Thyroid gland (tissue), 4 donors: Measurements from ENCODE around the gene MAD1L1. TPM values are rescaled to one million over a fixed set of nuclear protein-coding genes. Genes with fewer than 3 reads are reported as not detected.
"Not testable (repeated sequence)": the region's sequence is repeated elsewhere in the genome, so short reads cannot be mapped to it uniquely, and the experiment has no call there.

Source experiments
- DNase-seq, 2 donors: peaks; one replicate each; pipeline ENCODE4 v3.0.0-alpha.2; 2019
- H3K27ac ChIP-seq, 3 donors: fragments of 200-600 bp; sonication (generic); 1 replicate in 2 of 3; 2 replicates in 1 of 3; pipeline ENCODE4 v1.5.1; 2016 to 2019; ENCODE audit warnings: mild to moderate bottlenecking in 1 of 3, moderate library complexity in 1 of 3
- H3K27me3 ChIP-seq: fragments of 200-600 bp; sonication (generic); one replicate; pipeline ENCODE4 v1.5.1; 2019
- H3K36me3 ChIP-seq, 2 donors: fragments of 200-600 bp; sonication (generic); one replicate each; pipeline ENCODE4 v1.5.1; 2016 to 2019
- H3K4me1 ChIP-seq, 2 donors: fragments of 200-600 bp; sonication (generic); one replicate each; pipeline ENCODE4 v1.5.1; 2017 to 2019
- H3K4me3 ChIP-seq, 3 donors: fragments of 200-600 bp; sonication (generic); replicated peaks in 1 of 3; 1 replicate in 2 of 3; 2 replicates in 1 of 3; pipeline ENCODE4 v1.5.1; 2016; ENCODE audit warnings: mild to moderate bottlenecking in 1 of 3
- H3K9me3 ChIP-seq: fragments of 200-600 bp; sonication (generic); one replicate; pipeline ENCODE4 v1.5.1; 2017
- CTCF ChIP-seq, 6 experiments: fragments of 200-600 bp in 3 of 6; fragments of 450-650 bp in 3 of 6; sonication (generic) in 3 of 6; IDR thresholded peaks; one replicate each; pipeline ENCODE4 v1.5.1; 2016 to 2019; ENCODE audit warnings: antibody characterized with exemption in 6 of 6, mild to moderate bottlenecking in 2 of 6, inconsistent platforms in 1 of 6, moderate library complexity in 1 of 6
- POLR2A ChIP-seq, 2 donors: fragments of 450-650 bp; IDR thresholded peaks; one replicate each; pipeline ENCODE4 v1.6.1; 2017; ENCODE audit warnings: antibody characterized with exemption in 2 of 2, mild to moderate bottlenecking in 2 of 2, moderate library complexity in 1 of 2
- WGBS, 2 donors: methylation state at CpG; one replicate each; pipeline ENCODE4 v1.1.5; 2017; 5-methylcytosine and 5-hydroxymethylcytosine counted together
- intact Hi-C: fragments of 100-400 bp; cut with DNase I; formaldehyde crosslinking; loops from one replicate; pipeline ENCODE4 v1.15.1; 2023
- total RNA-seq, 4 donors: library from RNA; depleted of rRNA; stranded (reverse); fragments of >200 nt; gene quantifications; one replicate each; pipeline ENCODE4 v1.2.3, GENCODE V29; 2016

MAD1L1 gene
- total RNA-seq, 4 donors from 2014 or later, result 27.4 to 38.6 (median 33.9) TPM

DNA sequence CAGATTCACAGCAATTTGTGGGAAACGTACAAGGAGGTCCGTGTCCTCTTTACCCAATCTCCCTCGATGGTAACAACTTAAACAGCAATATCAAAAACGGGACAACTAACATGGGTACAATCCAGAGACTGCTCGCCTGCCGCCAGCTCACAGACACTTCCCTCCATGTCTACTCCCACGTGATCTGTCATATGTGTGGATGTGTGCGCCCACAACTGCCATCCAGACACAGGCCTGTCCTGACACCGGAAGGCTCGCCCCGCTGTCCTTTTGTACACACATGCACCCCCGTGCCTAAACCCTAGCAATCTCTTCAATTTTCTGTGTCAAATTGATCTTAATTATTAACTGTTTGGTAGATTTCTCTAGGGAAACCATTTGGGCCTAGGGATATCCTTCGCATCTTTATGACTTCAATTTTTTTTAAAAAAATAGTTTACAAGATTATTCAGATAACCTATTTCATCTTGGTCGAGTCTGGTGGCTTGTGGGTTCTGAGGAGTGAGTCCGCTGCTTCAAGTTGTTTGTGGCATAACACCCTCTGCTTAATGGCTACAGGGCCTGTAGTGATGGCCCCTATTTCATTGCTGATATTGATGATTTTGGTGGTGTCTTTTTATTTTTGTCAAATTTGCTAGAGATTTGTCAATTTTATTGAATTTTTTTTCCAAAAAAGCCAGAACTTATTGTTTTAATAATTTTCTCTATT, 260.6 kb downstream of the MAD1L1 start:
- intact Hi-C loops, result no loop called here

DNA sequence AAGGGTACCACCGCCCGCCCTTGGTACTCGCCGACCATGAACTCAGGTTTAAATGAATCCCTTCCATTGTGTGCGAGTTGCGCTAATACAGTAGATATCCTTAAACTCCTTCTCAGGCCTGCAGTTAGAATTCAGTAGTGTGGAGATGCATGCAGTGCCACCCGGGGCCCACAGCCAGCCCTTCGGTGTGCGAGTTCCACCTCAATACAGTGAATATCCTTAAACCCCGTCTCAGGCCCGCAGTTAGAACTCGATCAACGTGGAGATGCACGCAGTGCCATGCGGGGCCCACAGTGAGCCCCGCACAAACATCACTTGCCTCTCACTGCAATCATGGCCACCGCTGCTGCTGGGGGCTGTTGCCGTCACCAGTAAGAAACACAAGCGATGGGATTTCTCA, 261.9 kb downstream of the MAD1L1 start:
- no peaks in the 10 kb centered on the region for H3K4me1 ChIP-seq
- no peaks in the 10 kb centered on the region for H3K9me3 ChIP-seq
- TF ChIP-seq POLR2A (IDR thresholded peaks at IDR 0.05), result no peak
- no peak for TF ChIP-seq CTCF (IDR thresholded peaks at IDR 0.05)
- H3K27ac ChIP-seq, result no peak overlapping the region
- no peaks in the 10 kb centered on the region for H3K27me3 ChIP-seq
- intact Hi-C loops, result no loop called here
- DNase-seq, result no peak
- 96 to 97% methylated on average over 19 of the region's 19 CpGs for WGBS, 2 donors
- no peak overlapping the region for H3K4me3 ChIP-seq
- peaks cover 0 to 5% of the 10 kb centered on the region in 2 donors for H3K36me3 ChIP-seq

More for the DNA sequence above, 260.6 kb downstream of the MAD1L1 start:
- TF ChIP-seq POLR2A (IDR thresholded peaks at IDR 0.05), result no peak
- no peak for TF ChIP-seq CTCF (IDR thresholded peaks at IDR 0.05)
- Histone ChIP-seq H3K9me3 (no peaks in the 10 kb centered on the region), H3K27ac (no peak overlapping the region), H3K4me1 (no peaks in the 10 kb centered on the region), H3K27me3 (no peaks in the 10 kb centered on the region), H3K4me3 (no peak overlapping the region), H3K36me3 (peaks cover 0 to 5% of the 10 kb centered on the region in 2 donors)
- WGBS, 2 donors, result 95 to 96% methylated on average over 15 of the region's 15 CpGs
- no peak for DNase-seq

- intact Hi-C loops, H3K27ac ChIP-seq, DNase-seq, H3K36me3 ChIP-seq, H3K9me3 ChIP-seq, H3K4me1 ChIP-seq, H3K4me3 ChIP-seq, H3K27me3 ChIP-seq: not testable (repeated sequence)
- WGBS, 2 donors, result 97 to 99% methylated on average over 10 of the region's 10 CpGs
Observed at GRCh38 chr7:1970285-1970660, 262.5 kb downstream of the MAD1L1 start.

DNA sequence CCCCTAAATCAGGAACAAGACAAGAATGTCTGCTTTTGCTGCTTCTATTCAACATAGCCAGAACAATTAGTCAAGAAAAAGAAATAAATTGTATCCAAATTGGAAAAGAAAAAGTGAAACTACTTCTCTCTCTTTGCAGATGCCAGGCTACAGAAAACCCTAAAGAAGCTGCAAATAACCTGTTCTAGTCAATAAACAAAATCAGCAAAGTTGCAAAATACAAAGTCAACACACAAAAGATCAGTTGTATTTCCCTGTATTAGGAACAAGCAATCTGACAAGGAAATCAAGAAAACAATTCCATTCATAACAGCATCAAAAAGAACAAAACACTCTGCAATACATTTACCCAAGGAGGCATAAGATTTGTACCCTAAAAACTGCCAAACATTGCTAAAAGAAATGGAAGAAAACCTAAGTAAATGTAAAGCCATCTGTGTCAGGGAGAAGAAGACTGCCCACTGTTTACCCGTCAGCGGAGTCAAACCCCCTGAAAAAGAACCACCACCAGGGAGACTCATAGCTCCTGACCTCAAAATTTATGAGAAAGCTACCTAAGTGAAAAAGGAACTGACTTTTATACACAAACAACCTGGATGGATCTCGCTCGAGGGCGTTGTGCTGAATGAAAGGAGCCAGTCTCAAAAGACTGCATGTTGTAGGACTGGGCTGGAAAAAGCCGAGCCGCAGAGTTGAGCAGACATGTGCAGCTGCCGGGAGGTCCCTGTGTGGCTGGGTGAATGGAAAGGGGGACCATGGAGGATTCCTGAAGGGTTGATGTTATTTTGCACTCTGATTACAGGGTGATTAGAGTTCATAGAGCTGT, 263.1 kb downstream of the MAD1L1 start:
- DNase-seq, result no peak

More for the DNA sequence above, 263.1 kb downstream of the MAD1L1 start:
- intact Hi-C loops, result no loop called here
- Histone ChIP-seq H3K27me3 (no peaks in the 10 kb centered on the region), H3K9me3 (no peaks in the 10 kb centered on the region), H3K27ac (no peak overlapping the region), H3K4me3 (no peak overlapping the region), H3K36me3 (peaks cover 0 to 5% of the 10 kb centered on the region in 2 donors), H3K4me1 (no peaks in the 10 kb centered on the region)
- TF ChIP-seq CTCF (IDR thresholded peaks at IDR 0.05) (no peak), POLR2A (IDR thresholded peaks at IDR 0.05) (no peak)
- 93% methylated on average over 8 of the region's 8 CpGs for whole genome bisulfite sequencing, 2 donors
